Left cardiac atrium (tissue), 4 donors: Measurements from ENCODE around the gene IPCEF1. TPM values are rescaled to one million over a fixed set of nuclear protein-coding genes. Genes with fewer than 3 reads are reported as not detected.
A peak's percentile ranks its signal among the peaks of the same experiment; 100 is the strongest.

Experiments
- ATAC-seq, 2 donors: fragments of 200-7000 bp; cut with Tn5 transposase; one replicate each; pipeline ENCODE4 v1.9.1; 2020; ENCODE audit warnings: mild to moderate bottlenecking in 2 of 2, moderate library complexity in 2 of 2
- DNase-seq: peaks from one replicate; pipeline ENCODE4 v3.0.0-alpha.2; 2020
- intact Hi-C, 2 donors: fragments of 100-400 bp; cut with DNase I; formaldehyde crosslinking; loops; one replicate each; pipeline versions ENCODE4 v1.14.1 to v1.15.1; 2022 to 2023
- total RNA-seq, 2 donors: library from RNA; stranded (reverse); fragmentation: NEBNext Ultra II Directional; extraction: Animal tissue kit (Norgen Biotek cat#: 25700); gene quantifications; one replicate each; pipeline ENCODE4 v1.2.1, GENCODE V29; 2021
- donor health status: DM: no; HTN: yes; CAD: no.
- donor health status: DM: no; HTN: yes; CAD: no; lungs with severe emphysema.
- donor health status: DM: yes; HTN: yes; CAD: no.
- donor health status: Dilated cardiomyopathy.

The IPCEF1 gene
- total RNA-seq, 2 donors from 2014 or later: 0.99 to 1.2 TPM

DNA sequence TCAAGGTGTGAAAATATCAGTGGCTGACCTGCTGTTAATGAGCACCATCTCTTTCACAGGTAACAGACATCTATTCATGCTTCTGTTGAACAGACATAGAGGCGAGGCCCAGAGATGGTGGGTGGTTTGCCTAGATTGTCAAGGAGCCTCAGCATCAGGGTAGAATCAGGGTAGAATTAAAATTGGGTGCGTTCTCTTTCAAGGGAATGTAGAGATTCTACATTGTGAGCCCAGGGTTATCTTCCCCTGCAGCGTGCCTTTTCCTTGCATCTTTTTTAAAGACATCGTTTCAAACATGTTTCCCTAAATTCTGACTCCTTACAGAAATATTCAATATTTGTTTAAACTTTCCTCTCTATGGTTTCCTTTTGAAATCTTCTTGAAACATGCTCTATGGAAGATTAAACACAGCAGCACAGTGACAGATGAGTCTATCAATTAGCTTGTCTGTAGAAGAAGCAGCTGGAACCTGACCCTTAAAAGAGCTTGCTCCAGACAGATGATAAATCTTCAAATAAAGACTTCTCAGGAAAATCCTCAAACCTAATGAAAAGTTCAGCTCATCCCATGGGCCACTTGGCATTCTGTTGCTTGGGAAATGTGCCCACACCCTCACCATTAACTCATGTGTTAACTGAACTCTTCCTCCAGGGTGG lies 119.8 kb downstream of the IPCEF1 start:
- no peak for DNase-seq
- no peak for ATAC-seq
- intact Hi-C loops: no loop called here

DNA sequence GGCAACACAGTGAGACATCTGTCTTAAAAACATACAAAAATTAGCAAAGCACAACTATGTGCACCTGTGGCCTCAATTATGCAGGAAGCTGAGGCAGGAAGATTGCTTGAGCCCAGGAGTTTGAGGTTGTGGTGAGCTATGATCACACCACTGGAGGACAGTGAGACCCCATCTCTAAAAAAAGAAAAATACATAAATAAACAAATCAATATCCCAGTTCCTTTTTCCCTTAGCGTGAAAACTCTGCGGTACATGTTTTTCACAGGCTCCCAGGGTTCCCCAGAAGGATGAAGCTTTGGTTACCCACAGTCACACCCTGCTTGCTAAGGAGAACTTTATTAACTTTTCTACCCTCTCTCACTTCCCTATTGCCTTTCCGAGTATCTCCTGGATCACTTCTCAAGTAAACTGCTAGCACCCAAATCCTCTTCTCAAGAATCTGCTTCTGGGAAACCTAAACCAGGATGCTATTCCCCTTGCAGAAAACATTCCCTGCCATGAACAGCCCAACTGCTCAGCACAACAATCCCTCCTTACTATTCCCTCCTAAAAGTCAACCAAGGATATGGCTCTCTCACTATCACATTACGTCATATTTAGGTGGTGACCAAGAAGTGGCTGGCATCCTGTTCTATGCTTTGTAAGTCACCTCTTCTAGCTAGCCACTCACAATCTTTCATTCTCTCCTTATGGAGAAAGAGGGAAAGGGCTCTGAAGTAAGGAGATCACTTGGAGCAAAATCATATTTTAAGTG lies 122.4 kb downstream of the IPCEF1 start:
- ATAC-seq (peak in 1 of 2 donors; percentile 44), DNase-seq (no peak)
- intact Hi-C loops: no loop called here

DNA sequence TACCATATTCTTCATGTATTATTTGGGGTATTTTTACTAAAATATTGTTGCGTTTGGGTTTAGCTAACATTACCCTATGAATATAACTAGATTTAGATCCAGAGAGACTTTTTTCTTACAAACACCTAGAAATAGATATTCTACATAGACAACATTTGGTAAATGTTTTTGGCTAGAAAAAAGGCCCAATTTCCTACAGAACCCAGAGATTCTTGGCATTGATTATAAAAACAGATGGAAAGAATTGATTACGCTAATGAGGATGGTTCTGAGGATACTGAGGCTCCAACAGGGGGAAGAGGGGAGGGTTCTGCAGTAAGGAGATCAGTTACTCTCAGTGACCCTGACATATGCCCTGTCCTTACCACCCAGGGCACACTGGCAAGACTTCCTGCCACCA lies 123.2 kb downstream of the IPCEF1 start:
- intact Hi-C loops: no loop called here
- no peak for ATAC-seq

DNA sequence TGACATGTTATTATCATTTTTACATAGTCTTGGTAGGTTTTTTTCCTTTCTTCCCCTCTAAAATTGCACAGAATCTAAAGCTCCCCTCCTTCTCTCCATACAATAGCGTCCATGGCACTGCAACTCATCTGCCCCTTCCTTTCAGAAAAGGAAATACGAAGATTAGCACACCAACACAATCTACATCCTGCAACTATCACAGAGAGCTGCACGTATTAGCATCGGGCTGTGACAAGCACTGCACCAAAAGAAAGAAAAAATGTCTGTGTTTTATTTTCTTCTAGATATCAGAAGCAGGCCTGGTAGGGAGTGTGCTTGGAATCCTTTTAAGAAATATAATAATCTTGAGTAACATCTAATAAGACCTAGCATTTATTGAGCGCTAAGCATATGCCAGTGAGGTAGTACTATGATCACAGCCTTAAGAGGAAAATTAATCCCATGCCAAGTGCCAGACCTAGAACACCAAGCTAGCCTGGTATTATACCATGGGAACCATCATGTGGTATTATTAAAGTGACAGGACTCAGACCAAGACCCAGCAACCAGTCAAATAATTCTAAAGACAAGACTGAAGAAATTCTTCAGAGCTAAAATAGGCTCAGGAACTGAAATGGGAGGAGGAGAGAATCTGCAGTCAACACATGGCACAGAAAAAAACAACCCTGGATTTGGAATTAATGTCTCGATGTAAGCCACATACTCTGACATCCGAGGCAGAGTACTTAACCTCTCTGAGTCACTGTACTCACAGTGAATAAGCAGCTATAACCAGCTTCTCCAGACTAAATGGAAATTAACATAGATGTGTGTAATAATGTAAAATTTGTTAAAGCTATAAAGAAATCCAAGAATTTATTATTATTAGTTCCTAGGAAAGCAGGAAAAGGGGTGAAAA lies 124.3 kb downstream of the IPCEF1 start:
- intact Hi-C loops: no loop called here
- no peak for DNase-seq
- no peak for ATAC-seq

More for the DNA sequence above, 123.2 kb downstream of the IPCEF1 start:
- DNase-seq: no peak

DNA sequence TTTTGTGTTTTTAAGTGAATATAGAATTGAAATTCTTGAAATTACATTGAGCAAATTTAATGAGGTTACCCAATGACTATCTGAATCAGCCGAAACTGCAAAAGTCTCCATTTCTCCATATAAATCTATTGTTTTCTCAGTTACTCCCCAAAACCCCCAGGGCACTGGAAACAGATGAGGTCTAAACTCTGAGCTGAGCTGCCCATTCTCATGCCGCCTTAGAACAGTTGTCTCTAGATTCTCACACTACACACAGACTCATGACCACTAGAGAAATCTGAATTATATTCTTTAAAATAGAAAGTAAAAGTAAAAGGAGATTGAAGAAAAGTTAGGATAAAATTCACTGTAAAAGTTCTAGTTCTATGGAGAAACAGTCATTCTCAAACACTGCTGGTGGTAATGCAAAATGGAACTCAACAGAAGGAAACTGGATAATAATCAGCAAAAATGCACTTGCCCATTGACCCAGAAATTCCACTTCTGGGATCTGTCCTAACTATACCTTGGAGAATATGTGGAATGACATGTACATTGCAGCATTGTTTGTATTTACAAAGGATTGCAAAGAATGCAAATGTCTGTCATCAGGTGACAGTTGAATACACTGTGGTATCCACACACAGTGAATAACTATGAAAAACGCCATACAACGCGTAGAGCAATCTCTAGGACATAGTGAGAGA lies 125.5 kb downstream of the IPCEF1 start:
- DNase-seq: no peak
- intact Hi-C loops: no loop called here
- no peak for ATAC-seq

DNA sequence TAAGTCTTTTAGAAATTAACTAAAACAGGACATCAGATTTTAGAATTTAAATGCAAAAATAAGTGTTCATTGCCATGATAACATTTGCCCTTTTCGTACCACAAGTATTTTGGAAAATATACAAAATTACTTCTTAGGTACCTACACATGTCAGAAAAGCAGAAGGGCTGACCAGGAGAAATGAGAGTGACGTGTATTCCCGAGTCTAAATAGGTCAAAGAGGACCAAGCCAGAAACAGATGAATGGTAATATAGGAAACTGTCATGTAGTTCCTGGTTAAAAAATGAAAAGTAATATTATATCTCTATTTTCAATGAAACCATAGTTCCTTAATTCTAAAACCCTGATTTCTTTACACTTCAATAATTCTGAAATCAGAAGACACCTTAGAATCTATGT lies 126.2 kb downstream of the IPCEF1 start:
- no peak for ATAC-seq
- no peak for DNase-seq
- intact Hi-C loops: no loop called here

DNA sequence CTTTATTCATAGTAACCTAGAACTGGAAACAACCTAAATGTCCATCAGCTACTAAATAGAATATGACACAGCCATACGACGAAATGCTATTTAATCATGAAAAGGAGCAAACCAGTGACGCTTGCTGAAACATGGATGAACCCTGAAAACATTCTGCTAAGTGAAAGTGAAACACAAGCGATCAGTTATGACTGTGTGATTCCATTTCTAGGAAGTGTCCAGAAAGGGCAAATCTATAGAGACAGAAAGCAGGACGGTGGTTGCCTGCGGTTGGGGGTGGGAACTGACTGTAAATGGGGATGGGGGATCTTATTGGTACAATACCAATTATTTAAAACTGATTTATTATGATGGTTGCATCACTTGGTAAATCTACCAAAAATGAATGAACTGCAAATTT lies 126.8 kb downstream of the IPCEF1 start:
- intact Hi-C loops: loop anchor here in 1 of 2 donors (5.0 kb wide), 1 partner anchor 88 kb away; no protein-coding TSS in a partner anchor
- ATAC-seq (no peak), DNase-seq (no peak)

DNA sequence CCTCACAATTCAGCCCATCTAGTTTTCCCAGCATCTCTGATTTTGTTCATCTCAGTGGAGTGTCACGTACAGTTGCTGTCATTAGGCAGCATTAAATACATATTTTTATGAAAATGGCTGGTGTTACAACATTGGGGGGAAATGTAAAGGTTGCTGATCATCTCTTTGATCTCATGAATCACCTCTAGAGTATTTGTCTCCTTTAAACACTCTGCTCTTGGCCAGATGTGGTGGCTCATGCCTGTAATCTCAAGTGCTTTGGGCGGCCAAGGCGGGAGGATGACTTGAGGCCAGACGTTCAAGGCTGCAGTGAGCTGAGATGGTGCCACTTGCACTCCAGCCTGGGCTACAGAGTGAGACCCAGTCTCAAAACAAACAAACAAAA lies 128.1 kb downstream of the IPCEF1 start:
- no peak for ATAC-seq
- intact Hi-C loops: loop anchor here in 1 of 2 donors (5.0 kb wide), 1 partner anchor 89 kb away; no protein-coding TSS in a partner anchor
- no peak for DNase-seq

DNA sequence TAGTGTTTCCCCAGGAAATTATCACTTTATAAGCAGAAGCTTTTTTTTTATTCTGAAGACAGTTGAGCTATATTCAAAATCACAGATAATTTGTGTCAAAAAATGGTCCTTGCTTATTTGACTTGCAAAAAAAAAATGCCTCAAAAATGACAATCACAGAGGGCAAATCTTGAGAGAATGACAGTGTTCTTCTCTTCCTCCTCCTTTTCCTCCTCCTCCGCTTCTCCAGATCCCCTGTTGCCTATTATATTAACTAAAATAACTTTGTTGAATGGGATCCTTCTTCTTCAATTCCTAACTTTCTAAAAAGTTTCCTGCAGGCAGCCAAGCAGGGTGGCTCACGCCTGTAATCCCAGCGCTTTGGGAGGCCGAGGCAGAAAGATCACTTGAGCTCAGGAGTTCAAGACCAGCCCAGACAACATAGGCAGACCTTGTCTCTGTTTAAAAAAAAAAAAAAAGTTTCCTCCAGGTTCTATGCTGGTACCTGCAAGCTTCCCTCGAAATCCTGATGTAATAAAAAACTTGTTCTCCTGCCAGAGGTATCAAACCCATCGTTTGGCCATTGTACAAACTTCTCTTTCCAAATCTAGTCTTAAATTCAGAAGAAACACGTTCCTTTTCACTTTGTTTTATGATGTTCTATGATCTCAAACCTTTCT lies 128.6 kb downstream of the IPCEF1 start:
- DNase-seq (no peak), ATAC-seq (no peak)
- intact Hi-C loops: loop anchor here in 1 of 2 donors (5.0 kb wide), 1 partner anchor 89 kb away; no protein-coding TSS in a partner anchor

DNA sequence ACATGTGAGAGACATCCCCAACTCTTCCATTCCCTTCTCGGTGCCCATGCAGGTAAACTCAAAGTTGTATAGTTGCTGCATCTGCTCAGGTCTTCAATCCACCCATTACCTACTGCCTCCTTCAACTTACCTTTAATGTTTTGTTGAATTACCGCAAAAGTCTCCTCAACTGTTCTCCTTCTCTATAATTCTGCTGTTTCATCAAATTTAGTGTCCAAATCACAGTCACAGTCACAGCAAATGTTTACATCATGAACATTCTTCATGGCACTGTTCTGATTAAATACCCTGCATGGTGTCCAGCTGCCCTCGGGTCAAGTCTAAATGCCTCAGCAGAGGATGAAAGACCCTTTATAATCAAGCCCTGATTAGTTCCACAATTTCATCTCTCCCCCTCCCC lies 130.1 kb downstream of the IPCEF1 start:
- intact Hi-C loops: loop anchor here in 1 of 2 donors (5.0 kb wide), 1 partner anchor 91 kb away; no protein-coding TSS in a partner anchor
- DNase-seq: no peak
- ATAC-seq: no peak

DNA sequence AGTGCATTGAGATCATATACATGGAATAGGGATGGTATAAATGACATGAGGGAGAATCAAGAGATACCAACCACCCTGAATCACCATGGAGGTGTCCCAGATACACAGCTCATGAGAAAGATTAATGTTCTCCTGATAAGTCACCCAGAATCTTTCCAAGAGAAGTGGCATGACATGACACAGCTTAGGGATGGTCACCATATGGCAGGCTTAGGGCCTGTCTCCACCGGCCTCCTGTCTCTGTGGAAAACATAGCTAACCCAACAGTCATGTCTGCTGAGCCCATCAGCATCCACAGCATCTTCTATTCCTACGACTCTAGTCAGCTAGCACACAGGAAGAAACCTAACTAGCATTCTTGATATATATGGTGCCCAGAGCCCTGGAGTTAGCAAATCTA lies 133.3 kb downstream of the IPCEF1 start:
- DNase-seq (no peak), ATAC-seq (no peak)
- intact Hi-C loops: no loop called here

DNA sequence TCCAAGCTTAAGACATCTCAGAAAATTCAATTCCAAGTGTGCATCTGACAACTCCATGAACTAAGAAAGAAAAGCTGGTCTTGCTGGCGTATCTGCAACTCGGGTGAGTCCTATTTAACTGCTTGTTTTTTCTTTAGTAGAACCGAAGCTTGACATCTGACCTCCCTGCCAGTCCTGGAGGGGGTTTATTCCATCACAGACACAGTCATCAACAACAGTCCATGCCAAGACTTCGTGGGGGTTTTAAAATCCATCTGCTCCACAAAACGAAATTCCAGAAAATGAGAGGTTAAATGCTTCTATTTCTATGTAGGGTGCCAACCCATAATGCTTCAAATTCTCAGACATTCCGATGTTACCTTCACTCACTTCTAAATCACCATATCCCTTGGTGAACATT lies 133.9 kb downstream of the IPCEF1 start:
- DNase-seq: no peak
- intact Hi-C loops: no loop called here
- no peak for ATAC-seq

DNA sequence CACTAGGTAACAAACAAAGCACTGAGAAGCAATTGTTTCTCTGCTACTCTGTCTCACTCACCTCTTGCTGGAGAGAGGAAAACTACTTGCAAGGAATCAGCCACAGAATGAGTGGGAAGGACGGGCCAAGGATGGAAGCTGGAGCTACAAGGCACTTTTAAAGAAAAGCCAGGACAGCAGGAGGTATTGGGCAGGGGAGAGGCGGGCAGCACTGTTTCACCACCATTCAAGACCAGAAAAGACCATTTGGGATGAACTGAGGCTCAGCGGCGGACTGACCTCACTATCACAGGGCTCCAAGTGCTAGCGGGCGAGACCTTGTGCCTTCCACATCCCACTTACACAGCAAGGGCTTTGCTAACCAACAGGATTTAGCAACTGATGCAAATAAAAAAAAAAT lies 137.4 kb downstream of the IPCEF1 start:
- intact Hi-C loops: no loop called here
- ATAC-seq: no peak
- no peak for DNase-seq

DNA sequence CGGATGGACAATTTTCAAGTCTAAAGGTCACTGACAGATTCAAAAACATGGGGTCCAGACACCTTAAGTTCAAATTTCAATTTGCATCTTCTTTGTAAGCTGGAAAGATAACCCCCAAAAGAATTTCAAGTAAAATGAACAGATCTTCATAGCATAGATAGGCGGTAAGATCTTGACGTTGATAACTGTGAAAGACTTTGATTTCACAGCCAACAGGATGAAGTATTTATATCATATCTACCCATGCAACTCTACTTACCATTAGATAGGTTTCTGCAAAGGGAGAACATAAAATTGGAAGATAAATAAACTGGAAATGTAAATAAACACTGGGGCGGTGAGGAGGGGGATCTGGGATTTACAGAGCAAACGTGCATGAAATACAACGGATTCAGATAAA lies 137.8 kb downstream of the IPCEF1 start:
- ATAC-seq: no peak
- no peak for DNase-seq
- intact Hi-C loops: no loop called here

DNA sequence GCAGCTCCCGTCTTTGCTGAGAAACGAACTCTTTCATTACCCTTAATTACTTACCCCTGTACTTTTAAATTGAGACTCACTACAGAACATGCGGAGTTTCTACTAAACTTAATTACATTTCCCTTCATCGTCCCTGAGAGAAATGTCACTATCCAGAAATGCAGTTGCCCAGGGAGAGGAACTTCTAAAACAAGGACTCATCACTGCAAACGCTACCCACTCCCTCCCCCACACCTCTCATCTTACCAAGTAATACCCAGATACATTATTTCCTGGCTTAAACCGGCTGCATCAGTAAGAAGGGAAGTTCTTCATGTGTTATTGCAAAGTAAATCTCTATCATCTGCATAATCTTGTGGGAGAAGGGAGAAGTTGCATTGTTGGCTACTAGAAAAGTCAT lies 138.3 kb downstream of the IPCEF1 start:
- no peak for ATAC-seq
- intact Hi-C loops: no loop called here
- DNase-seq: no peak

DNA sequence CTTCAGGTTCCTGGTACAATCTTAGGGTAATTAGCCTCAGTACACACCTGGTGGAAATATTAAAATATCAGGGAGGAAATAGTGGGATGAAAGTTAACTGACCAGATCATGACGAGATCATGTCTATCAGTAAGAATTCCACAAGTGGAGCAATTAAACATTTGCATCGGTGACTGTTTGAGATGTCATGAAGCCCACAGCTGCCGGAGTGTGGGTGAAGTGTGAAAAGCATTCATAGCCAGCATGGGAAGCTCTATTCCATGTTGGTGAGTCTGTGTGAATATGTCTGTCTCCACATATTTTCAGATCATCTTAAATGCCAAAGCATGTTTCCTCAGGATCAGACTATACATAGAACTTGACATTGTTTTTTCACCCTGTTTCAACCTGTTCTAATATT lies 142.8 kb downstream of the IPCEF1 start:
- no peak for ATAC-seq
- intact Hi-C loops: no loop called here
- no peak for DNase-seq

DNA sequence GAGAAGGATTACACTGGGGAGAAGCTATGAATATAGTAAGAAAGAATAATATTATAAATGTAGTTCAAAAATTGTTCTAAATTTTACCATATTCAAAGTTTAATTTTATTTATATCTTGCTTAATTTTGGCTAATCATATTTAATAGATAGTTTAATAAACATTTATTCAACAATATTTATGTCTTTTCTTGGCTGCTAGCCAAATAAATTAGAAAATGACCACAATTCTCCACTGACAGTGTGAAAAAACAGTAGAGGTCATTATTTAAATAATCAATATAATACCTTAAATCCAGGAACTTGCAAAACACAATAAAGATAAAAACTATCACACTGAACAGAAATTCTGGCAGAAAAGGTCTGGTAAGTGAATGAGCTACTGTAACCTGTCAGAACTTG lies 145.9 kb downstream of the IPCEF1 start:
- no peak for DNase-seq
- intact Hi-C loops: no loop called here
- ATAC-seq: no peak

DNA sequence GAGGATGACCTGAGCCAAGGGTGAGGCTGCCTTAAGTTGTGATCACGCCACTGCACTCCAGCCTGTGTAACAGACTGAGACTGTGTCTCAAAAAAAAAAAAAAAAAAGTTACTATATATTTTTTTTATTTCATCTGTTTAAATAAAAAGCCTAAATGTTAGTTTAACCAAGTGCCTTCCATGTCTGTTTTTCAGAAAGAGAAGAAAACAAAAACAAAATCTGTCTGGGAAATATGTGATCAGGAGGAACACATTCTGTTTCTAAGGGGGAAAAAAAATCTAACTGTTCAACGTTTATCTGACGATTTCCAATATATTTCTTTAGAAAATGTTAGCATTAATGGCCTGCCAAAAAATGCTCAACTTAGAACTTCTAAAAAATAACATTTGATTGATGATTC lies 147.0 kb downstream of the IPCEF1 start:
- ATAC-seq (no peak), DNase-seq (no peak)

DNA sequence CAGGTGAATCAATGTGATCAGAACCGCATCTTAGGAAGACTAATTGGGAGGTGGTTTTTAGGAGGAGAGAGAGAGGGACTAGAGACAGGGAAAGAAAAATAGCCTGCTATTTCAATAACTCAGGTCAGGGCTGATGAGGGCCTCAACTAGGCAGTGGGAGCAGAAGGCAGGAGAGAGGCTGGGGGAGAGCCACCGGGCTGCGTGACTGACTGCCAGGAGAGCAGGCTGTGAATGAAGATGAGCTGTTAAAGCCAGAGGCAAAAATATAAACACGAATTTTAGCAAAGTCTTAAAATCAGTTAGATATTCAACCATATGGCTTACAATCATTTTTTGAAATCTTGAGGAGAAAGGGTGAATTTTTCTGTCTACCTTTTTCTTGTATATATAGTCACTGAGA lies 149.6 kb downstream of the IPCEF1 start:
- intact Hi-C loops: no loop called here
- ATAC-seq (no peak), DNase-seq (no peak)

More for the DNA sequence above, 147.0 kb downstream of the IPCEF1 start:
- intact Hi-C loops: no loop called here
